ENCODE data around the gene RALA.
"Not testable (repeated sequence)": the region's sequence is repeated elsewhere in the genome, so short reads cannot be mapped to it uniquely, and the experiment has no call there.

Gene RALA

GRCh38 chr7:39733881-39734632 lies 110.7 kb downstream of the RALA start:
- no peak for DNase-seq

- DNase-seq = no peak
Observed at GRCh38 chr7:39734633-39735004, 111.2 kb downstream of the RALA start.

GRCh38 chr7:39735903-39736302 lies 112.5 kb downstream of the RALA start:
- DNase-seq = no peak

DNA sequence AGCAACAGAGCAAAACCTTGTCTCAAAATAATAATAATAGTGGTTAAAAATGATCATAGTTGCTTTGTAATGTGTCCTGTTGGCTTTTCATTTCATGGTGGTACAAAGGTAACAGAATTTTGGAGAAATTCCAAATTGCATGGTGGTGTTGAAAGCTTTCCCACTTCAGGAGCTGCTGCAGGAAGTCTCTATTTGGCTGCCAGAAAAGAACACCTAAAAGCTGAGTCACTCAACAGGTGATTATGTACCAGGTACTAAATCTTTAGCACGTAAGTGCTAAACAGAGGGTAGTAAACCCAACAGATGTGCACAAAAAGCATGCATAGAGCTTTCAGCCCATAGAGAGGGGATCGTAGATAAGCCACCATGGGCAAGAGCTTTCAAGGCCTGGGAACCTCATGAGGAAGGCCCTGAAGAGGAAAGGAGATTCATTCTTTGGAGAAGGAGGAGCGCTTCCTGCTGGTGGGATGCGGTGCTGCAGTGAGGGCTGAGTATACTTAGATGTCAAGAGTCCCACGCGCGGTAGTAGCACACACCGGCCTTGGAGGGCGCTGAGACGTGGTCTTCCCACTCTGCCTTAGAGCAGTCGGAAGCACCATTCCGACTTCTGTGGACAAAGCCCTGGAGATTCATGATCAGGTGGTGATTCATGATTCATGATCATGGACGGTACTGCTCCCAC lies 118.7 kb downstream of the RALA start:
- no peak for DNase-seq

DNA sequence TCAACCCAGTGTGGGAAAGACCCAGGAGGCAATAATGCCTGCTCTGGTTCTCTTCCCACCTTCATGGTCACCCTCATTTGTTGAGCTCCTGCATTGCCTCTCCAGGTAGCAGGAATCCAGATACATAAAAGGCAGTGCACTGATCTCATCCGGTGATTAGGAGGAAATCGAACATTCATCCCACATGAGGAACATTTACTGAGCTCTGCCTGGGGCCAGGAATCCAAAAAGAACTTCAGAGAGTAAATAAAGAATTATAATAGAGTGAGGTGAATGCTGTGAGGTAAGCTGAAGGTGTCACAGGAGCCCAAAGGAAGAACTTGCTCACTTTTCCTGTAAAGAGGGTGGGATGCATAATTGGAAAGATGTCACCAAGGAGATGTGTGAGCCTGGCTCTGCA lies 121.2 kb downstream of the RALA start:
- DNase-seq = no peak

GRCh38 chr7:39745320-39745719 lies 121.9 kb downstream of the RALA start:
- no peak for DNase-seq

DNA sequence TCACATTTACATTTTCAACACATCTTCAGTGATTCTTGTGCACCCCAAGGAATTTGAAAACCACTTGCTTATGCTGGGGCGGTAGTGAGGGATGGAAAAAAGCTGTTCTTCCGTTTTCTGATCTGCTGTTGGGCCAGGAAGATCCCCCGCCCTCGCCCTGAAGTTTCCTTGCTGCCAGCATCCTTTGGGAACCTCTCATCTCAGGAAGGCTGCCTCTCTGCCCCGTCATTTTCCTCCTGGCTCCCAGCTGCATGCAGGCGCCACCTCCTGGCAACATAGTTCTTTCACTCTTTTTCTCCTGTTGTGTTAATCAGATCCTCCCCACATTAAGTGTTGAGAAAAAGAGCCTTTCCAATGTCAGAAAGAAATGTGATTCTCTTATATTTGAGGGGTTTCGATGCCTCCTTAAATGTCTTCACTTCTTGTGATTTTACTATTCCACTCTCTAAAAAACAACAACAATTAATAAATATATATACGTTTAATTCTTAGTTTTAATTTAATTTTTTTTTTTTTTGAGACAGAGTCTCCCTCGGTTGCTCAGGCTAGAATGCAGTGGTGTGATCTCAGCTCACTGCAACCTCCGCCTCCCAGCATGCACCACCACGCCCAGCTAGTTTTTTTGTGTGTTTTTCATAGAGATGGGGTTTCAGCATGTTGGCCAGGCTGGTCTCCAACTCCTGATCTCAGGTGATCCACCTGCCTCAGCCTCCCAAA lies 122.9 kb downstream of the RALA start:
- DNase-seq = peak; percentile 75

- DNase-seq = no peak
Observed at GRCh38 chr7:39749177-39749576, 125.8 kb downstream of the RALA start.

- no peak for DNase-seq
Observed at GRCh38 chr7:39749717-39750116, 126.3 kb downstream of the RALA start.

DNA sequence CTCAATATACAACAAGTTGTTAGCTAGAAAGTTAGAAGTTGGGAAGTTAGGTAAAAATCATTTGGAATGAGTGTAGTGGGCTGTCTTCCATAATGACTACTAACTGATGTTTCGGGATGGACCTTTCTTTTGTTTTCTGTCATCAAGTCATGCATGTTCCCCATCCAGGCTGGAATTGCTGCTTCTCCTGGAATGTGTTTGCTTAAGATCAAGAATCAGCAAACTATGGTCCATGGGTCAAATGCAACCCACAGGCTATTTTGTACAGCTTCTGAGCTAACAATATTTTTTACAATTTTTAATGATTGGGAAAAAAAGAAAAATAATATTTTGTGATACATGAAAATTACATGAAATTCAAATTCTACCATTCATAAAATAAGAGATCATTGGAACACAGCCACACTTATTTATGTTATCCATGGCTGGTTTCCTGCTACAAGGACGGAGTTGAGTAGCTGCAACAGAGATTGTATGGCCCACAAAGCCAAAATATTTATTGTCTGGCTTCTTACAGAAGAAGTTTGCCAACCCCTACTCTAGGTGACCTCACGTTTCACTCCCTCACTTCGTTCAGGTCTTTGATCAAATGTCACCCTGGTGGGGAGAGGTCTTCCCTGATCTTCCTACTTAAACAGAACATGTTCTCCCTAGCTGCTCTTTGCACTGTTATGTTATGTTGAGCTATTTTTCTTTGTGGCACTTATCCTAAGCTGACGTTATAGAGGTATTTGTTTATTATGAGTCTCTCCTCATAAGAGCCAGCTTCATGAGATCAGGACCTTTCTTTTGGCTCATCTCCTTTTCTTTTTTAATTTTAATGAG lies 127.1 kb downstream of the RALA start:
- DNase-seq = no peak

- DNase-seq = not testable (repeated sequence)
Observed at GRCh38 chr7:39753237-39753636, 129.9 kb downstream of the RALA start.

DNA sequence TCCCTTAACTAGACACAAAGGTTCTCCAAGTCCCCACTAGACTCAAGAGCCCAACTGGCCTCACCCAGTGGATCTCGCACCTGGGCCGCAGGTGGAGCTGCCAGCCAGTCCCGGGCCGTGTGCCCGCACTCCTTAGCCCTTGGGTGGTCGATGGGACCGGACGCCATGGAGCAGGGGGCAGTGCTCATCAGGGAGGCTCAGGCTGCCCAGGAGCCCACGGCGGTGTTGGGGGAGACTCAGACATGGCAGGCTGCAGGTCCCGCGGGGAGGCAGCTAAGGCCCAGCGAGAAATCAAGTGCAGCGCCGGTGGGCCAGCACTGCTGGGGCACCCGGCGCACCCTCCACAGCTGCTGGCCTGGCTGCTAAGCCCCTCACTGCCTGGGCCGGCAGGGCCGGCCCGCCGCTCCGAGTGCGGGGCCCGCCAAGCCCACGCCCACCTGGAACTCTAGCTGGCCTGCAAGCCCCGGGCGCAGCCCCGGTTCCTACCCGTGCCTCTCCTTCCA lies 130.5 kb downstream of the RALA start:
- DNase-seq = no peak

DNA sequence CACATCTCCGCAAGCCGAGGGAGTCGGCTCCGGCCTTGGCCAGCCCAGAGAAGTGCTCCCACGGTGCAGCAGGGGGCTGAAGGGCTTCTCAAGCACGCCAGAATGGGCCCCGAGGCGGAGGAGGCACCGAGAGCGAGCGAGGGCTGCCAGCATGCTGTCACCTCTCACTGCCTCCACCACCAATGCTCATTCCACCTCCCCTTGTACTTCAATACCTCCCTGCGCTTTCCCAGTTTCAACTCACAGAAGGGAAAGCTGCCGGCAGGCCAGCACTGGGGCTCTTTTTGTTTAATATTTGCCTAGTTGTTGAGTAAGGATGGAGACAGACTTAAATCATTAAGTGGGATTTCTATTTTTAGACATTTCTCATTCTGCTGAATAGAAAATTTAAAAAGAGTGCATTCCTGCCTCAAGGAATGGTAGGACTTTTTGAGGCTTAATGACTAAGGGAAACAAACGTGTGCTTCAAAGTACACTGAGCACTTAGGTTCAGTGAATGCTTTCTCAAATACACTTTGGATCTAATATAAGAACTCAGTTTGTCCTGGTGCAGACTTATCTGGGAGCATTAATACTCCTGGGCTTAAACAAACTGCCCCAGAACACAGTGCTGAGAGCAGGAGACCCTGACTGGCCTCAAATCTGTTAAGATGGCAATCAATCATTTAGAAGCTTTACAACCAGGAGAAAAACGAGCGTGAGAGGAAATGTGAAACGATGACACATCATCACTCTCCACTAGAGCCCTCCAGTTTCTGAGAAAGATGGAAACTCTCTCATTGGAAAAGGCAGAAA lies 131.2 kb downstream of the RALA start:
- no peak for DNase-seq

- no peak for DNase-seq
Observed at GRCh38 chr7:39757604-39758003, 134.2 kb downstream of the RALA start.

Measured in retina (tissue), 1 donor.